HG03460 (cell line): ENCODE results near the gene MEP1B.
"Not testable (repeated sequence)": the region's sequence is repeated elsewhere in the genome, so short reads cannot be mapped to it uniquely, and the experiment has no call there.

Source experiments
- ATAC-seq: cut with Tn5 transposase; IDR thresholded peaks from one replicate; pipeline ENCODE4 v1.9.1; 2021; ENCODE audit not compliant: unreplicated experiment

Gene MEP1B

GRCh38 chr18:32189790-32190189, at the start of gene MEP1B:
TSS of gene MEP1B (plus strand) at chr18:32190039. CDS start at chr18:32190071, 32 bp downstream.
- no peak for ATAC-seq

GRCh38 chr18:32148185-32148870, 41.5 kb upstream of the MEP1B start:
- no peak for ATAC-seq

- ATAC-seq: peak; percentile 92
Observed at GRCh38 chr18:32152705-32153448, 37.0 kb upstream of the MEP1B start.

- ATAC-seq: no peak
Observed at GRCh38 chr18:32156855-32157254, 33.0 kb upstream of the MEP1B start.

GRCh38 chr18:32157580-32157979, 32.3 kb upstream of the MEP1B start:
- no peak for ATAC-seq

GRCh38 chr18:32158108-32158624, 31.7 kb upstream of the MEP1B start:
- peak; percentile 83 for ATAC-seq

- not testable (repeated sequence) for ATAC-seq
Observed at GRCh38 chr18:32158631-32159030, 31.2 kb upstream of the MEP1B start.

- no peak for ATAC-seq
Observed at GRCh38 chr18:32160547-32160946, 29.3 kb upstream of the MEP1B start.

- ATAC-seq: no peak
Observed at GRCh38 chr18:32167980-32168730, 21.7 kb upstream of the MEP1B start.

- no peak for ATAC-seq
Observed at GRCh38 chr18:32173654-32174053, 16.2 kb upstream of the MEP1B start.

GRCh38 chr18:32174719-32175118, 15.1 kb upstream of the MEP1B start:
- ATAC-seq: no peak

- ATAC-seq: no peak
Observed at GRCh38 chr18:32175265-32175664, 14.6 kb upstream of the MEP1B start.

GRCh38 chr18:32176745-32177144, 13.1 kb upstream of the MEP1B start:
- ATAC-seq: not testable (repeated sequence)

- ATAC-seq: no peak
Observed at GRCh38 chr18:32177530-32177929, 12.3 kb upstream of the MEP1B start.

- no peak for ATAC-seq
Observed at GRCh38 chr18:32183503-32183902, 6.3 kb upstream of the MEP1B start.

GRCh38 chr18:32190209-32190608, 370 bp downstream of the MEP1B start:
- ATAC-seq: no peak

- no peak for ATAC-seq
Observed at GRCh38 chr18:32195881-32196815, 6.3 kb downstream of the MEP1B start.

GRCh38 chr18:32200766-32201165, 10.9 kb downstream of the MEP1B start:
- no peak for ATAC-seq

- no peak for ATAC-seq
Observed at GRCh38 chr18:32201948-32202672, 12.3 kb downstream of the MEP1B start.

- no peak for ATAC-seq
Observed at GRCh38 chr18:32208023-32208422, 18.2 kb downstream of the MEP1B start.
